Activated naive CD8-positive, alpha-beta T cell treated with anti-CD3 and anti-CD28 coated beads for 36 hours (primary cell): ENCODE measurements around the gene TP53I3. TPM values are rescaled to one million over a fixed set of nuclear protein-coding genes. Genes with fewer than 3 reads are reported as not detected.
A peak's percentile ranks its signal among the peaks of the same experiment; 100 is the strongest.

Experiments used
- DNase-seq: peaks from one replicate; pipeline ENCODE4 v3.0.0; 2021
- H3K27ac Mint-ChIP-seq: one replicate; pipeline ENCODE4 v1.8.0; 2022; ENCODE audit warnings: mild to moderate bottlenecking, moderate library complexity, mixed read lengths
- H3K27me3 Mint-ChIP-seq: one replicate; pipeline ENCODE4 v1.8.0; 2022; ENCODE audit warnings: mild to moderate bottlenecking, mixed read lengths
- H3K36me3 Mint-ChIP-seq: one replicate; pipeline ENCODE4 v1.8.0; 2021; ENCODE audit warnings: mild to moderate bottlenecking, mixed read lengths
- H3K4me1 Mint-ChIP-seq: one replicate; pipeline ENCODE4 v1.8.0; 2021; ENCODE audit warnings: mixed read lengths
- H3K4me3 Mint-ChIP-seq: one replicate; pipeline ENCODE4 v1.8.0; 2022; ENCODE audit warnings: mild to moderate bottlenecking, moderate library complexity, mixed read lengths
- H3K9me3 Mint-ChIP-seq: one replicate; pipeline ENCODE4 v1.8.0; 2022; ENCODE audit warnings: mixed read lengths
- total RNA-seq, 2 experiments: library from RNA; stranded (reverse); gene quantifications; one replicate each; pipeline ENCODE4 v1.2.3, GENCODE V29; 2021

The TP53I3 gene
- total RNA-seq, 2 experiments from 2014 or later: 1.8 to 2.3 TPM

DNA sequence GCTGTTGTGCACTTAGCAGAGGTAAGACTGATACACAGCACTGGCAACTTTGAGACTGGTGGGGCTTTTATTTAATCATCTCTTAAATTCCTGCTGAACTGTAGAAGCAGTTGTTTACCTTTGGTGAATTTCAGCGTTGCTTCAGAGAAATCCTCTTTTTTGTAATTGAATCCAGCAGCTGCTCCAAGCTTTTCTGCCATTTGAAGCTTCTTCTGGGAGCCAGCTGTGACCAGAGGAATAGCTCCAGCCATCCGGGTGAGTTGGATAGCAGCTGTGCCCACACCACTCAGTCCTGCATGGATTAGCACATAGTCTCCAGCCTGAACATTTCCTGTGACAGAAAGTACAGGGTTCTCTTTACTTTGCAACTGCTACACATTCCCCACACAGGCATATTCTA, 3.9 kb downstream of the TP53I3 start:
- peaks cover 22% of the 10 kb centered on the region for H3K4me1 Mint-ChIP-seq
- no peaks in the 10 kb centered on the region for H3K27me3 Mint-ChIP-seq
- H3K4me3 Mint-ChIP-seq: no peak overlapping the region
- H3K27ac Mint-ChIP-seq: no peak overlapping the region
- DNase-seq: no peak
- peaks cover 6% of the 10 kb centered on the region for H3K36me3 Mint-ChIP-seq
- H3K9me3 Mint-ChIP-seq: no peaks in the 10 kb centered on the region

DNA sequence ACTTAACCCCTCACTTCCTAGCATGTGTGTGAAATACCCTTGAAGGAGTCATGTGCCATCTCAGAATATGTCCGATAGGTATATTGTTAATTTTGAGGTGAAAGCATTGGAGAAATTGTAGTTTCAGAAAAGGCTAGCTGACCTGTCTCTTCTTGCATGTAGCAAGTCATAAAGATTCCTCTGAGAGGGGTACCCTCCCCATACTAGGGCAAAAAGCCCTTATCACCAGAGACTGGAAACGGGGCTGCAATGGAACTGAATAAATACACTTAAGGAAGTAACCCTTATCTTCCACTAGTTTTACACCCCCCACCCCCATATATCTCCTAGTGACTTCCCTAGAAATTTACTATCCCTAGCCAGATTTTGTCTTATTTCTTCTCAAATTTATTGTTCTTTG, 6.8 kb downstream of the TP53I3 start:
- H3K27me3 Mint-ChIP-seq: no peaks in the 10 kb centered on the region
- peaks cover 15% of the 10 kb centered on the region for H3K36me3 Mint-ChIP-seq
- H3K9me3 Mint-ChIP-seq: no peaks in the 10 kb centered on the region
- peak overlapping the region; percentile 98 for H3K4me3 Mint-ChIP-seq
- peak overlapping the region; percentile 96 for H3K27ac Mint-ChIP-seq
- H3K4me1 Mint-ChIP-seq: peaks cover 26% of the 10 kb centered on the region
- DNase-seq: no peak

DNA sequence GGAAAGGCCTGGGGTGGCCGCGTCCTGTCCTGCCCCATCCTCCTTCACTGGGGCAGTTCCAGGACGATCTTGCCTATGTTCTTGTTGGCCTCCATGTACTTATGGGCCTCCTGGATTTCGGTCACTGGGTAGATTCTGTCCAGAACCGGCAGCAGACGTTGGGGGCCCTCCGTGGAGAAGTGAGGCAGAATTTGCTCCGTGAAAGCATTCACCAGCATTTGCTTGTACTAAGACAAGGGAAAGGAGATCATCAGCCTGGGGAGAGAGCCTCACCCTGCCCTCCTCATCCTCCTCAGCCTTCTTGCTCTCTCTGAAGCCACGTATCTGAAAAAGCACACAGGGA, 7.1 kb downstream of the TP53I3 start:
- H3K4me3 Mint-ChIP-seq: peak overlapping the region; percentile 98
- no peak for DNase-seq
- no peaks in the 10 kb centered on the region for H3K9me3 Mint-ChIP-seq
- peaks cover 18% of the 10 kb centered on the region for H3K36me3 Mint-ChIP-seq
- peaks cover 29% of the 10 kb centered on the region for H3K4me1 Mint-ChIP-seq
- no peaks in the 10 kb centered on the region for H3K27me3 Mint-ChIP-seq
- peak overlapping the region; percentile 96 for H3K27ac Mint-ChIP-seq

DNA sequence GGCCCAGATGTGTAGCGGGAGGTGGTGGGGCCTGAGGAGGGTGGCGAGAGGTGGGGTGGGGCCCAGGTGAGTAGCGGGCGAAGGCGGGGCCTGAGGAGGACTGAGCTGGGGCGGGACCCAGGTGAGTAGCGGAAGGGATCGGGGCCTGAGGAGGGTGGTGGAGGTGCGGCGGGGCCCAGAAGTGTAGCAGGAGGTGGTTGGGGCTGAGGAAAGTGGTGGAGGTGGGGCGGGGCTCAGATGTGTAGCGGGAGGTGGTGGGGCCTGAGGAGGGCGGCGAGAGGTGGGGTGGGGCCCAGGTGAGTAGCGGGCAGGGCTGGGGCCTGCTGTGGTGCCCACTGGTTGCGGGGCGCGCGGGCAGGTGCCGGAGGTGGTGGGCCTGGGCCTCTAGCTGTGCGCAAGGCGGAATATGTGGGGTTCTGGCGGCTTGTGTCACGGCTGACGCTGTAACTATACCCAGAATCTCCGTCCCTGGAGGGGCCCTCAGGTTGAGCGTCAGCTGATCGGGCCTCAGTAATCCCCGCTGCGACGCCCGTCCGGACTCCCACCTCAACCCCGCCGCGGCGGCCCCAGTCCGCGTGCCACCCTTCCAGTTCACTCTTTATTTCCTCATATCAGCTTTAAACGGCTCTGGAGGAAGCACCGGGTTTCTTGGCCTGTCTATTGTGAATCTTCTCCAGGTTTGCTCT, 7.6 kb downstream of the TP53I3 start:
- Mint-ChIP-seq H3K4me3 (peak overlapping the region; percentile 98), H3K4me1 (peaks cover 32% of the 10 kb centered on the region)

DNA sequence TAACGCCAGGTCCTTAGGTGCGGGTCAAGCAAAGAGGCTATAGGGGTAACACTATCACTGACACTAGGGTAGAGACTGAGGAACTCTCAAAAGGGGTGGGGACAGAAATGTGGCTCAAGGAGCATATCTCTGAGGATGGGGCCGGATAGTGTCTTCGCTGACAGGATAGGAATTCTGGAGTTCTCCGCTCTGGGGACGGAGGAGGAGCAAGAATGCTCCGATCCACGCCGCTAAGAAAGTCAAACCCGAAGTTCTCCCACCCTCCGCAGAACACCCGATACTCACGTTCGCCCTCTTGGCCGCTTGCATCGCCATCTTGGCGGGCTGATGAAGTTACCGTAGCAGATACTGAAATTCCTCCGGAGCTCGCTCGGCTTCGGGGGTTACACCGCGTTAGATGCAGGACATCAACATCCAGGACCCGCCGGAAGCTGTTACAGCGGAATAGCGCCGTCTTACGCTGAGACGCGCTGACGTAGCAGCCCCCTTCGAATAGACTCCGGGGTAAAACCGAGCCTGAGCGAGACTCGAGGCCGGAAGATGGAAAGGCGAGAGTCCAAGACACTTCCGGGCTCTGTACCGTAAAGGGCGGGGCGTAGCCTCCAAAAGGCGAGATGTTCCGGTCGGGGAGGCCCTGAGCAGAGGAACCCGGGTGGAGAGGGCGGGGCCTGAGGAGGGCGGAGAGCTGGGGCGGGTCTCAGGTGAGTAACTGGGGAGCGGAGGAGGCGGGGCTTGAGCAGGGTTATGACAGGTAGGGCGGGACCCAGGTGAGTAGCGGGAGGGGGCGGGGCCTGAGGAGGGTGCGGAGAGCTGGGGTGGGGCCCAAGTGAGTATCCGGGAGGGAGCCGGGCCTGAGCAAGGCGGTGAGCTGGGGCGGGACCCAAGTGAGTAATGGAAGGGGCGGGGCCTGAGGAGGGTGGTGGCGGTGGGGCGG, 8.5 kb downstream of the TP53I3 start, which contains the start of gene SF3B6:
Gene SF3B6, minus strand, starts transcription at position 412 of the 934 bp plus-strand sequence. Its CDS starts 97 bp downstream, at position 315.
- no peaks in the 10 kb centered on the region for H3K9me3 Mint-ChIP-seq
- peaks cover 39% of the 10 kb centered on the region for H3K4me1 Mint-ChIP-seq
- peaks cover 15% of the 10 kb centered on the region for H3K36me3 Mint-ChIP-seq
- H3K4me3 Mint-ChIP-seq: peak within 1 kb of the TSS; percentile 98
- peak within 1 kb of the TSS; percentile 96 for H3K27ac Mint-ChIP-seq
- H3K27me3 Mint-ChIP-seq: no peaks in the 10 kb centered on the region
- peak; percentile 99 for DNase-seq

More for the DNA sequence above, 7.6 kb downstream of the TP53I3 start:
- Mint-ChIP-seq H3K27ac (peak overlapping the region; percentile 96), H3K27me3 (no peaks in the 10 kb centered on the region), H3K9me3 (no peaks in the 10 kb centered on the region), H3K36me3 (peaks cover 19% of the 10 kb centered on the region)
- no peak for DNase-seq

DNA sequence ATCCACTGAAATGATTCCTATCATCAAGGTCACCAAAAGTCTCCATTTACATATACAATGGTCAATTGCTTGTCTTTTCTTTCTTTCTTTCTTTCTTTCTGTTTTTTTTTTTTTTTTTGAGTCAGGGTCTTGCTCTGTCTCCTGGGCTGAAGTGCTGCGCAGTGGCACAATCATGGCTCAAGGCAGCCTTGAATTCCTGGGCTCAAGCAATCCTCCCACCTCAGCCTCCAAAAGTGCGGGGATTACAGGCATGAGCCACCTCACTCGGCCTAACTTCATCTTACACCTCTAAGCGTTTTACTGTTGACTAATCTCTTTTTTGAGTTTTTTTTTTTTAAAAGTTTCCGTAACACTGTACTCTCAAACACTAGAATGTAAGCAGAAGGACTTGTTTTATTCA, 9.4 kb downstream of the TP53I3 start:
- H3K36me3 Mint-ChIP-seq: peaks cover 15% of the 10 kb centered on the region
- H3K27me3 Mint-ChIP-seq: no peaks in the 10 kb centered on the region
- H3K27ac Mint-ChIP-seq: peak overlapping the region; percentile 96
- DNase-seq: no peak
- peaks cover 39% of the 10 kb centered on the region for H3K4me1 Mint-ChIP-seq
- H3K4me3 Mint-ChIP-seq: peak overlapping the region; percentile 98
- no peaks in the 10 kb centered on the region for H3K9me3 Mint-ChIP-seq

DNA sequence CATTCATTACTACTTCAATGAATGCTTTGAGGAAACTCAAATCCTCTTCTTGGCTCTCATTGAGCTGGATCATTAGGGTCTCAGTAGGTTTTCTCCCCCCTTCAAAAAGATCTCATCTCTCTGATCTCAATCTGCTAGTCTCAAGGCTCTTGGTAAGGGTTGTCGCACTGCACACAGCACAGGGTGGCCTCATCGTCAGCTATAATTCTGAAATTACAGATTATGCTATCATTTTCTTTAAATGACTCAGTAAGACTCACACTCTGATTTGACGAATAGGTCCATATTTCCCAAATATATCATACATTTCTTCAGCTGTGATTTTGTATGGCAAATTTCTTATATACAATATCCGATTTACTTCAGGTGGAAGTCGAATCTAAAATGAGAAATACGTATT, 10.8 kb downstream of the TP53I3 start:
- H3K36me3 Mint-ChIP-seq: peaks cover 18% of the 10 kb centered on the region
- no peaks in the 10 kb centered on the region for H3K9me3 Mint-ChIP-seq
- H3K4me1 Mint-ChIP-seq: peaks cover 39% of the 10 kb centered on the region
- no peak for DNase-seq
- H3K27ac Mint-ChIP-seq: no peak overlapping the region
- H3K4me3 Mint-ChIP-seq: no peak overlapping the region
- no peaks in the 10 kb centered on the region for H3K27me3 Mint-ChIP-seq

DNA sequence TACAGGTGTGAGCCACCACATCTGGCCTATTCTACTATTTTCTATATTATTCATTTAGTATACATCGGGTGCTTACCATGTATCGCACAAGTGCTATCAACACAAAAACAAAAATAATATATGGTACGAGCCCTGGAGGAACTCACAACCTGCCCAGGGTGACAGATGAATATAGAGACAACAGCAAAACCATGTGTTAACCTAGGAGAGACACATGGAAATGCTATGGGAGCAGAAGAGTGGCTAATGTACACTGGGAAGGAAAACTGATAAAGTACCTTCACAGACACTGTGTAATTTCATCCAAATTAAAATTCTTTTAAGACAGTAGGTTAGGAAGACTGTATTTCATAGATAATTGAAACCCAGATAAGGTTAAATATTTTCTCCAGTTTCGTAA, 12.4 kb downstream of the TP53I3 start:
- Mint-ChIP-seq H3K4me3 (no peak overlapping the region), H3K27ac (peak overlapping the region; percentile 54), H3K36me3 (peaks cover 24% of the 10 kb centered on the region), H3K4me1 (peaks cover 30% of the 10 kb centered on the region), H3K9me3 (no peaks in the 10 kb centered on the region), H3K27me3 (no peaks in the 10 kb centered on the region)
- no peak for DNase-seq

DNA sequence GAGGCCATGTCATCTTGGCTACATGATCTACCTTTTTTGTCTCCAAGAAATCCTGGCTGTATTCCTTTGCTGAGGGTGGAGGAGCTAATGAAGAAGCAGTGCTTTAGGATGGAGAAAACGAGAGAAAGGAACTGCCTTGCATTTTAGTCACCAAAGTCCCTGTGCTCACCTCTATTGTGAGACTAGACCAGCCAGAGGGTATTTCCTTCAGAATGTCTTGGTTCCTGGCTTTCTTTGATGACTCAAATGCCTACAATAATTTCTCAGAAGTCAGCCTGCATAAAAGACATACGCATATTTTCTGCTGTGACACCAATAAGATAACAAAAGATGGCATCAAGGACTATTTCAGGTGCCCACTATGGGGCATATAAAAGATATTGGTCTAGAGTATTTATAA, 19.3 kb downstream of the TP53I3 start:
- Mint-ChIP-seq H3K27me3 (no peaks in the 10 kb centered on the region), H3K36me3 (peaks cover 11% of the 10 kb centered on the region), H3K4me1 (peaks cover 3% of the 10 kb centered on the region), H3K4me3 (no peak overlapping the region), H3K27ac (no peak overlapping the region), H3K9me3 (no peaks in the 10 kb centered on the region)
- no peak for DNase-seq

DNA sequence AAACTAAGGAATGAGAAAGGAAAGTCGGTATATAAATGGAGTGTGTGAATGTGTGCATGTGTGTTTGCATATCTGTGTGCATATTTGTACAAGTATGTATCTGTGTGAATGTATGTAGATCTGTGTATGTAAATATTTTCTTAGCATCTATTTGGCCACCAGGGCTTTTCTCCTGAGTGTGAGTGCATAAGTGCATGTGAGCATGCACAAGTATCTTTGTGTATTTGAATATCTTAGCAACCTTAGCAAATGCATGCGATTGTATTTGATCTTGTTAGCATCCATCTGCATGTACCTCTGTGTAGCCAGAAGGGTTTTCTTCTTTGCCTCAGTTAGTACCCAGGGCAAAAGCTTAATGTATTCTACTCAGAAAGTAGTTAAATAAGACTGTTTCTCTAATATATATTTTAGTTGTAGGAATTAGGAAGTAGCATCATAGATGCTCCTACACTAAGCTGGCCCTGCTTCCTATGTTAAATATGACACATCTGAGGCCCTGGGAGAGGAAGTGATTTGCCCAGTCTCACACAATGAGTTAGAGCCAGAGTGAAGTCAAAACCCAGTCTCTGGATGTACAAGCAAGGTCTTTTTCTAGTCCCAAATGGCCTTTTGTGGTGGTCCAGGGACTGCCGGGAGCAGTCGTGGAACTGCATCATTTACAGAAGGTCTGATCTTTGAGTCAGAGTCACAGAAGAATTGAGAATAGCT, 25.9 kb downstream of the TP53I3 start:
- Mint-ChIP-seq H3K27me3 (no peaks in the 10 kb centered on the region), H3K4me1 (no peaks in the 10 kb centered on the region), H3K36me3 (no peaks in the 10 kb centered on the region), H3K27ac (no peak overlapping the region), H3K4me3 (no peak overlapping the region), H3K9me3 (no peaks in the 10 kb centered on the region)
- no peak for DNase-seq

DNA sequence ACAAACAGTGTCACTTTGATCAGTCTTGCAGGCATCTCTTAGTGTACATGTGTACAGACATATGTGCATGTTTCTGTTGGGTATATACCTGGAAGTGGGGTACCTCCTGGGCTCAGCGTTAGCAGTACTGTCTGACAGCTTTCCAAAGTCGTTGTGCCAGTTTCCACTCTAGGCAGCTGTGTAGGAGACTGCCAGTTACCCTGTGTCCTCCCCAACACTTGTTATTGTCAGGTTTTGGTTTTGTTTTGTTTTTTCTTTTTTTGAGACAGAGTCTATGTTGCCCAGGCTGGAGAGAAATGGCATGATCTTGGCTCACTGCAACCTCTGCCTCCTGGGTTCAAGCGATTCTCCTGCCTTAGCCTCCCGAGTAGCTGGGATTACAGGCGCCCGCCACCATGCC, 28.9 kb downstream of the TP53I3 start:
- H3K36me3 Mint-ChIP-seq: no peaks in the 10 kb centered on the region
- no peaks in the 10 kb centered on the region for H3K27me3 Mint-ChIP-seq
- no peak for DNase-seq
- H3K27ac Mint-ChIP-seq: no peak overlapping the region
- no peak overlapping the region for H3K4me3 Mint-ChIP-seq
- H3K9me3 Mint-ChIP-seq: no peaks in the 10 kb centered on the region
- H3K4me1 Mint-ChIP-seq: no peaks in the 10 kb centered on the region

DNA sequence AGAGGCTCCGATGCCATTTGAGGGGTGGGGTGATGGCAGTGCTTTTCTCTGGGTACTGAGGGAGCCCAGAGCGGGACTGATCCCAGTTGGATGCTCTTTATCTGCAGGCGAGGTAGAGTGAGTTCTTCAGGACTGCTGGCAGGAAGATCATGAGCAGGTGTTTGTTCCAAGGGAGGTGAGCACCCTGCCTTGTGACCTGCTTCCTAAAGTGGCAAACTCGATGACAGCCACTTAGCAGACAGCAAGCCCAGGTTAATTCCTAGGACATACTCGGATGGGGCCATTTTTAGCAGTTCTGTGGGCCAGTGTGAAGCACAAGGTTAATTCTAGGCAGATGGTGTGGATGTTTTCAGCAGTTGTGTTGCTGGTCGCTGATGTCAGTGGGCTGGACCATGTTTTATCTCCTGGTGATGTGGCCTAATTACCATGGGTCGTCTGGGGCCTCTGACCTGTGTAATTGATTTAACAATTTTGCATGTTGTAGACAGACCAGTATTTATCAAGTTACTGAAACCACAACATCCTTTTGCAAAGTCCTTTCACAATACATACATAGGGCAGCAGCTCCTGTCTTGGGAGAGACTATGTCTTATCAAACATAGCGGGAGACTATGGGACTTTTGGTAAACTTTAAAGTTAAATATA, 30.1 kb downstream of the TP53I3 start:
- DNase-seq: no peak
- no peaks in the 10 kb centered on the region for H3K9me3 Mint-ChIP-seq
- H3K27ac Mint-ChIP-seq: no peak overlapping the region
- no peaks in the 10 kb centered on the region for H3K27me3 Mint-ChIP-seq
- no peaks in the 10 kb centered on the region for H3K4me1 Mint-ChIP-seq
- no peak overlapping the region for H3K4me3 Mint-ChIP-seq
- no peaks in the 10 kb centered on the region for H3K36me3 Mint-ChIP-seq

DNA sequence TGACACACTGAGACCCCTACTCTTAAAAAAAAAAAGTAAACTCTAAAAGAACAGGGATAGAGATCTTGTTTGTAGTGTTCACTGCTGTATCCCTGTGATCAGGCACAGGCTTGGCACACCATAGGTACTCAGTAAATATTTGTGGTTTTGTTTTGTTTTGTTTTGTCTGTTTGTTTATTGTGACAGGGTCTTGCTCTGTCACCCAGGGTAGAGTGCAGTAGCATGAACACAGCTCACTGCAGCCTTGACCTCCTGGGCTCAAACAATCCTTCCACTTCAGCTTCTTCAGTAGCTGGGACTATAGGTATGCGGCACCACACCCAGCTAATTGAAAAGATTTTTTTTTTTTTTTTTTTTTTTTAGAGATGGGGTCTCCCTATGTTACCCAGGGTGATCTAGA, 31.7 kb downstream of the TP53I3 start:
- Mint-ChIP-seq H3K27me3 (no peaks in the 10 kb centered on the region), H3K9me3 (no peaks in the 10 kb centered on the region), H3K27ac (no peak overlapping the region), H3K36me3 (no peaks in the 10 kb centered on the region), H3K4me1 (peaks cover under 1% of the 10 kb centered on the region), H3K4me3 (no peak overlapping the region)
- DNase-seq: no peak

DNA sequence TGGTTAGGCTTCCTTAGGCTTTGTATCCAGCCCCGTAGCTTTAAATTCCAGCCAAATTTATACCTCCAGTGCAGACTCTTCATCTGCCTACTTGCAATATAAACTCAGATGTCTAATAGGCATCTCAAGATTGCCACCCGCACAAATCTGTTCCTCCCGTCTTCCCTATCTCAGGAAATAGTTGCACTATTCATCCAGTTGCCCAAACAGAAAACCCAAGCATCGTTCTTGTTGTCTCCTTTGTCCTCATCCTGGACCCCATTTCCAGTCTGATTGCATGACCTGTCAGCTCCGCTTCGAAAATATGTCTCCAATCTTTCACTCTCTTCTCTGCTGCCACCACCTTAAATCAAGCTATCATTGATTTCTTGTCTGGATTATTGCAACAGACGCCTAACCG, 32.8 kb downstream of the TP53I3 start:
- Mint-ChIP-seq H3K4me3 (no peak overlapping the region), H3K27me3 (peaks cover 6% of the 10 kb centered on the region), H3K36me3 (peaks cover 1% of the 10 kb centered on the region), H3K9me3 (no peaks in the 10 kb centered on the region), H3K27ac (no peak overlapping the region), H3K4me1 (peaks cover 7% of the 10 kb centered on the region)
- no peak for DNase-seq
